ENCODE data around the gene ITFG1.
"Not testable (repeated sequence)": the region's sequence is repeated elsewhere in the genome, so short reads cannot be mapped to it uniquely, and the experiment has no call there.

ITFG1 gene

GRCh38 chr16:47475786-47476185 is 14.9 kb upstream of the ITFG1 start:
- no peak for DNase-seq (ENCODE audit: low spot score)
- ChIA-PET POLR2A (ENCODE audit: low non-redundant PET) (no interaction called here), CTCF (no interaction called here)
- no peak for TF ChIP-seq CTCF (conservative IDR thresholded peaks at IDR 0.05; ENCODE audit: low read depth)
- H3K27ac ChIP-seq, result no peak overlapping the region

GRCh38 chr16:47473792-47474191 is 12.9 kb upstream of the ITFG1 start:
- H3K27ac ChIP-seq, result no peak overlapping the region
- no peak for TF ChIP-seq CTCF (conservative IDR thresholded peaks at IDR 0.05; ENCODE audit: low read depth)
- CTCF ChIA-PET, result no interaction called here
- no peak for DNase-seq (ENCODE audit: low spot score)
- POLR2A ChIA-PET (ENCODE audit: low non-redundant PET), result no interaction called here

- CTCF ChIA-PET; DNase-seq (ENCODE audit: low spot score); POLR2A ChIA-PET (ENCODE audit: low non-redundant PET); H3K27ac ChIP-seq: not testable (repeated sequence)
Observed at GRCh38 chr16:47473004-47473403, 12.1 kb upstream of the ITFG1 start.

GRCh38 chr16:47470810-47471209 is 9.9 kb upstream of the ITFG1 start:
- CTCF ChIA-PET, result no interaction called here
- POLR2A ChIA-PET (ENCODE audit: low non-redundant PET), result no interaction called here
- H3K27ac ChIP-seq, result no peak overlapping the region
- no peak for TF ChIP-seq CTCF (conservative IDR thresholded peaks at IDR 0.05; ENCODE audit: low read depth)
- no peak for DNase-seq (ENCODE audit: low spot score)

- DNase-seq (ENCODE audit: low spot score), result no peak
Observed at GRCh38 chr16:47470211-47470610, 9.3 kb upstream of the ITFG1 start.

GRCh38 chr16:47469227-47469626 is 8.4 kb upstream of the ITFG1 start:
- TF ChIP-seq CTCF (conservative IDR thresholded peaks at IDR 0.05; ENCODE audit: low read depth), result no peak
- POLR2A ChIA-PET (ENCODE audit: low non-redundant PET), result interaction anchor here (1.1 kb wide), 1 partner anchor 10 kb away, joined by 3 read pairs; no protein-coding TSS in a partner anchor
- H3K27ac ChIP-seq, result no peak overlapping the region
- CTCF ChIA-PET, result interaction anchor here (0.8 kb wide), 1 partner anchor 1091 kb away, joined by 3 read pairs; no protein-coding TSS in a partner anchor
- no peak for DNase-seq (ENCODE audit: low spot score)

More at GRCh38 chr16:47470211-47470610, 9.3 kb upstream of the ITFG1 start:
- ChIA-PET POLR2A (ENCODE audit: low non-redundant PET) (no interaction called here), CTCF (no interaction called here)
- TF ChIP-seq CTCF (conservative IDR thresholded peaks at IDR 0.05; ENCODE audit: low read depth), result no peak
- no peak overlapping the region for H3K27ac ChIP-seq

- H3K27ac ChIP-seq; POLR2A ChIA-PET (ENCODE audit: low non-redundant PET); DNase-seq (ENCODE audit: low spot score); CTCF ChIA-PET: not testable (repeated sequence)
Observed at GRCh38 chr16:47468070-47468689, 7.3 kb upstream of the ITFG1 start.

GRCh38 chr16:47467501-47467900 is 6.6 kb upstream of the ITFG1 start:
- TF ChIP-seq CTCF (conservative IDR thresholded peaks at IDR 0.05; ENCODE audit: low read depth), result no peak
- DNase-seq (ENCODE audit: low spot score), result no peak
- ChIA-PET POLR2A (ENCODE audit: low non-redundant PET) (no interaction called here), CTCF (no interaction called here)
- H3K27ac ChIP-seq, result no peak overlapping the region
